ENCODE measurements around the gene GHRL. TPM values are rescaled to one million over a fixed set of nuclear protein-coding genes. Genes with fewer than 3 reads are reported as not detected.

Gene GHRL
- total RNA-seq, 1 donor from 2014 or later = 0.59 TPM

DNA sequence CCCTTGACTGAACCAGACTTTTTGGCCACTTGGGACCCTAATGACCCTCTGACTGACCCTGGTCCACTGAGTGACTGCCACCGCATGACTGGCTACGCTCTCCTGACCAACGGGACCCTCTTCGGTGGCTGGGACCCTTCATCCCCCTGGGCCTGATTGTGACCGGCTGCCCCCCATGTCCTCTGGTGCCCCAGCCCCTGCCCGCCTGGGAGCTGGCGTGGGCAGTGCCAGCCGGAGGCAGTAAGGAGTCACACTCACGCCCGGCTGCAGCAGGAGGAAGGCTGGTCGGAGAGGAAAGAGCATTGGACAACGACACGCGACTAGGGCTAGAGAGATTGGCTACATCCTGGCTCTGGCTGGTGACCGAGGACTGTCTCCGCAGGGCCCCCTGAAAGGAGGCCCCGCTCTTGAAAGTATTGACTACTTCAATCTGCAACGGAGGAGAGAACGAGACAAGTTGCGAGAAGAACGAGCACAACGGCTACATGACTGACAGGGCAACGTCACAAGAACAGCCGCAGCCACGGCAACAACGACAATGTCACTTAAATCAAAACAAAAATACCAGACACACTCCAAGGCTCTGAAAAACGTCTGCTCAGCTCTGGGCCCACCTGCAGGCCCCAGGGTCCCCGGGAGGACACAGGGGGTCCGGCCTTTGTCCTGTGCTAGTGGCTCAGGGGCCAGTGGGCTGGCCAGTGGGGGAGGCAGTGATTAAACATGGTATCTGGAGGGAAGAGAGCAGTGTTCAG, 43.3 kb upstream of the GHRL start:
- no peaks in the 10 kb centered on the region for H3K36me3 Mint-ChIP-seq (ENCODE audit: unreplicated experiment)
- TF ChIP-seq, protein P1, sequence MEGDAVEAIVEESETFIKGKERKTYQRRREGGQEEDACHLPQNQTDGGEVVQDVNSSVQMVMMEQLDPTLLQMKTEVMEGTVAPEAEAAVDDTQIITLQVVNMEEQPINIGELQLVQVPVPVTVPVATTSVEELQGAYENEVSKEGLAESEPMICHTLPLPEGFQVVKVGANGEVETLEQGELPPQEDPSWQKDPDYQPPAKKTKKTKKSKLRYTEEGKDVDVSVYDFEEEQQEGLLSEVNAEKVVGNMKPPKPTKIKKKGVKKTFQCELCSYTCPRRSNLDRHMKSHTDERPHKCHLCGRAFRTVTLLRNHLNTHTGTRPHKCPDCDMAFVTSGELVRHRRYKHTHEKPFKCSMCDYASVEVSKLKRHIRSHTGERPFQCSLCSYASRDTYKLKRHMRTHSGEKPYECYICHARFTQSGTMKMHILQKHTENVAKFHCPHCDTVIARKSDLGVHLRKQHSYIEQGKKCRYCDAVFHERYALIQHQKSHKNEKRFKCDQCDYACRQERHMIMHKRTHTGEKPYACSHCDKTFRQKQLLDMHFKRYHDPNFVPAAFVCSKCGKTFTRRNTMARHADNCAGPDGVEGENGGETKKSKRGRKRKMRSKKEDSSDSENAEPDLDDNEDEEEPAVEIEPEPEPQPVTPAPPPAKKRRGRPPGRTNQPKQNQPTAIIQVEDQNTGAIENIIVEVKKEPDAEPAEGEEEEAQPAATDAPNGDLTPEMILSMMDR (IDR thresholded peaks at IDR 0.05) = no peak
- no peak overlapping the region for H3K27ac Mint-ChIP-seq (ENCODE audit: unreplicated experiment)
- no peak overlapping the region for H3K4me3 Mint-ChIP-seq (ENCODE audit: unreplicated experiment)
- DNase-seq (ENCODE audit: extremely low spot score, unreplicated experiment) = no peak
- H3K4me1 Mint-ChIP-seq (ENCODE audit: unreplicated experiment) = peaks cover 4% of the 10 kb centered on the region
- H3K9me3 Mint-ChIP-seq (ENCODE audit: unreplicated experiment) = no peaks in the 10 kb centered on the region
- H3K27me3 Mint-ChIP-seq (ENCODE audit: unreplicated experiment) = peaks cover 26% of the 10 kb centered on the region

- H3K27ac Mint-ChIP-seq (ENCODE audit: unreplicated experiment) = no peak overlapping the region
- H3K27me3 Mint-ChIP-seq (ENCODE audit: unreplicated experiment) = peaks cover 30% of the 10 kb centered on the region
- no peak overlapping the region for H3K4me3 Mint-ChIP-seq (ENCODE audit: unreplicated experiment)
Measured at GRCh38 chr3:10335190-10335738, 42.5 kb upstream of the GHRL start.

DNA sequence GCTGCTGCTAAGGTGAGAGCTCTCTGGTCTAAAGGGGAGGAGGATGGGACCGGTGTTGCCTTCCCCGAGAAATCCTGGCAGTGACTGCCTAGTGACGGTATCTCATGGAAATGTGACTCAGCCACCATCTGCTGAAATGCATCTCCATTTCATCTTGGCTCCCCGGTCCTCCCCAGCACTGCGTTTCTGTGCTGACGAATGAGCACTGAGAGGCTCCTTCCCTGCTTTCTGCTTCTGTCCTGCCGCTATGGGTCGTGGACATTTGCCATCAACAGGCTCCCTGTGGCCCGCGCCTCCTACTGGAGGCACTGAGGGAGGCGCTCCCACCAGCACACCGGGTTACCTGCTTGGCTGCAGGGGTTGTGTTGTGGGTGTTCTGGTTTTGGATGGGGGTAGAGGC, 41.7 kb upstream of the GHRL start:
- Mint-ChIP-seq H3K9me3 (ENCODE audit: unreplicated experiment) (no peaks in the 10 kb centered on the region), H3K4me3 (ENCODE audit: unreplicated experiment) (no peak overlapping the region), H3K27ac (ENCODE audit: unreplicated experiment) (no peak overlapping the region), H3K27me3 (ENCODE audit: unreplicated experiment) (peaks cover 37% of the 10 kb centered on the region), H3K4me1 (ENCODE audit: unreplicated experiment) (peaks cover 4% of the 10 kb centered on the region), H3K36me3 (ENCODE audit: unreplicated experiment) (no peaks in the 10 kb centered on the region)
- TF ChIP-seq, protein P1 (IDR thresholded peaks at IDR 0.05) = no peak
- DNase-seq (ENCODE audit: extremely low spot score, unreplicated experiment) = no peak

More at GRCh38 chr3:10335190-10335738, 42.5 kb upstream of the GHRL start:
- Mint-ChIP-seq H3K9me3 (ENCODE audit: unreplicated experiment) (no peaks in the 10 kb centered on the region), H3K36me3 (ENCODE audit: unreplicated experiment) (no peaks in the 10 kb centered on the region), H3K4me1 (ENCODE audit: unreplicated experiment) (peaks cover 4% of the 10 kb centered on the region)
- no peak for DNase-seq (ENCODE audit: extremely low spot score, unreplicated experiment)
- TF ChIP-seq, protein P1 (IDR thresholded peaks at IDR 0.05) = no peak

- H3K36me3 Mint-ChIP-seq (ENCODE audit: unreplicated experiment) = no peaks in the 10 kb centered on the region
- no peak overlapping the region for H3K4me3 Mint-ChIP-seq (ENCODE audit: unreplicated experiment)
- no peak for DNase-seq (ENCODE audit: extremely low spot score, unreplicated experiment)
- peaks cover 41% of the 10 kb centered on the region for H3K27me3 Mint-ChIP-seq (ENCODE audit: unreplicated experiment)
- TF ChIP-seq, protein P1 (IDR thresholded peaks at IDR 0.05) = no peak
- no peak overlapping the region for H3K27ac Mint-ChIP-seq (ENCODE audit: unreplicated experiment)
- H3K9me3 Mint-ChIP-seq (ENCODE audit: unreplicated experiment) = no peaks in the 10 kb centered on the region
- peaks cover 2% of the 10 kb centered on the region for H3K4me1 Mint-ChIP-seq (ENCODE audit: unreplicated experiment)
Measured at GRCh38 chr3:10334042-10334441, 41.3 kb upstream of the GHRL start.

DNA sequence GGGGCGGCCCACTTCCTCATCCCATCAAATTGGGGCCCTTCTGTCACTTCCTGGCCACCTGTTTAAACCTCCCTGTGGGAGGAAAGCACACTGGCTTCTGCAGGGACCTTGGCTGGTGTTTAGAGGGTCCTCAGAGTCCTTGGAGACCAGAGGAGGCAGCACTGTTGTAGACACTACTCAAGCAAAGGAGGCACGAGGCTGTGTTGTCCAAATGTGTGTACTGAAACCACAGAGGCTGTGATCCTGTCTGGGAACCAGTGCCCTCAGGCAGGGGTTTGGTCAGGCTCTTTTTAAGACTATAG, 40.6 kb upstream of the GHRL start:
- TF ChIP-seq, protein P1 (IDR thresholded peaks at IDR 0.05) = no peak
- Mint-ChIP-seq H3K9me3 (ENCODE audit: unreplicated experiment) (no peaks in the 10 kb centered on the region), H3K27ac (ENCODE audit: unreplicated experiment) (no peak overlapping the region), H3K36me3 (ENCODE audit: unreplicated experiment) (no peaks in the 10 kb centered on the region), H3K27me3 (ENCODE audit: unreplicated experiment) (peaks cover 48% of the 10 kb centered on the region), H3K4me1 (ENCODE audit: unreplicated experiment) (no peaks in the 10 kb centered on the region), H3K4me3 (ENCODE audit: unreplicated experiment) (no peak overlapping the region)
- DNase-seq (ENCODE audit: extremely low spot score, unreplicated experiment) = no peak
